ENCODE results near the gene KCNA3.
A peak's percentile ranks its signal among the peaks of the same experiment; 100 is the strongest.

Gene KCNA3

GRCh38 chr1:110674337-110675059 lies at the start of gene KCNA3:
Gene KCNA3, minus strand, starts transcription at chr1:110674940. Its CDS starts 131 bp downstream, at chr1:110674809.
- H3K4me3 ChIP-seq (ENCODE audit: low read depth, low read length), result peak within 1 kb of the TSS; percentile 83
- DNase-seq (ENCODE audit: low read depth), result peak; percentile 67
- peak; percentile 9 for TF ChIP-seq CTCF (IDR thresholded peaks at IDR 0.05; ENCODE audit: insufficient read depth, low read depth, low read length, missing control alignments)

GRCh38 chr1:110722807-110723206 lies 48.1 kb upstream of the KCNA3 start:
- H3K4me3 ChIP-seq (ENCODE audit: low read depth, low read length), result no peak overlapping the region
- no peak for TF ChIP-seq CTCF (IDR thresholded peaks at IDR 0.05; ENCODE audit: insufficient read depth, low read depth, low read length, missing control alignments)
- DNase-seq (ENCODE audit: low read depth), result no peak

- TF ChIP-seq CTCF (IDR thresholded peaks at IDR 0.05; ENCODE audit: insufficient read depth, low read depth, low read length, missing control alignments), result no peak
- no peak for DNase-seq (ENCODE audit: low read depth)
- H3K4me3 ChIP-seq (ENCODE audit: low read depth, low read length), result no peak overlapping the region
Measured at GRCh38 chr1:110719908-110720307, 45.2 kb upstream of the KCNA3 start.

- no peak overlapping the region for H3K4me3 ChIP-seq (ENCODE audit: low read depth, low read length)
- TF ChIP-seq CTCF (IDR thresholded peaks at IDR 0.05; ENCODE audit: insufficient read depth, low read depth, low read length, missing control alignments), result no peak
- DNase-seq (ENCODE audit: low read depth), result no peak
Measured at GRCh38 chr1:110718452-110718851, 43.7 kb upstream of the KCNA3 start.

GRCh38 chr1:110717179-110717578 lies 42.4 kb upstream of the KCNA3 start:
- H3K4me3 ChIP-seq (ENCODE audit: low read depth, low read length), result no peak overlapping the region
- no peak for DNase-seq (ENCODE audit: low read depth)
- TF ChIP-seq CTCF (IDR thresholded peaks at IDR 0.05; ENCODE audit: insufficient read depth, low read depth, low read length, missing control alignments), result no peak

- DNase-seq (ENCODE audit: low read depth), result no peak
- no peak overlapping the region for H3K4me3 ChIP-seq (ENCODE audit: low read depth, low read length)
- no peak for TF ChIP-seq CTCF (IDR thresholded peaks at IDR 0.05; ENCODE audit: insufficient read depth, low read depth, low read length, missing control alignments)
Measured at GRCh38 chr1:110714374-110714995, 39.7 kb upstream of the KCNA3 start.

Data from GM12865 (cell line).